Colon (tissue), 2 donors: Measurements from ENCODE around the gene GAB2.
"Not testable (repeated sequence)": the region's sequence is repeated elsewhere in the genome, so short reads cannot be mapped to it uniquely, and the experiment has no call there.

ENCODE experiments used
- FAIRE-seq: peaks from 2 replicates; lab custom pipeline; 2012; peaks lifted over from hg19 to GRCh38; lab: Jason Lieb, UNC
- donor health status: control.
- donor health status: control.

GAB2 gene, protein sequence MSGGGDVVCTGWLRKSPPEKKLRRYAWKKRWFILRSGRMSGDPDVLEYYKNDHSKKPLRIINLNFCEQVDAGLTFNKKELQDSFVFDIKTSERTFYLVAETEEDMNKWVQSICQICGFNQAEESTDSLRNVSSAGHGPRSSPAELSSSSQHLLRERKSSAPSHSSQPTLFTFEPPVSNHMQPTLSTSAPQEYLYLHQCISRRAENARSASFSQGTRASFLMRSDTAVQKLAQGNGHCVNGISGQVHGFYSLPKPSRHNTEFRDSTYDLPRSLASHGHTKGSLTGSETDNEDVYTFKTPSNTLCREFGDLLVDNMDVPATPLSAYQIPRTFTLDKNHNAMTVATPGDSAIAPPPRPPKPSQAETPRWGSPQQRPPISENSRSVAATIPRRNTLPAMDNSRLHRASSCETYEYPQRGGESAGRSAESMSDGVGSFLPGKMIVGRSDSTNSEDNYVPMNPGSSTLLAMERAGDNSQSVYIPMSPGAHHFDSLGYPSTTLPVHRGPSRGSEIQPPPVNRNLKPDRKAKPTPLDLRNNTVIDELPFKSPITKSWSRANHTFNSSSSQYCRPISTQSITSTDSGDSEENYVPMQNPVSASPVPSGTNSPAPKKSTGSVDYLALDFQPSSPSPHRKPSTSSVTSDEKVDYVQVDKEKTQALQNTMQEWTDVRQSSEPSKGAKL

DNA sequence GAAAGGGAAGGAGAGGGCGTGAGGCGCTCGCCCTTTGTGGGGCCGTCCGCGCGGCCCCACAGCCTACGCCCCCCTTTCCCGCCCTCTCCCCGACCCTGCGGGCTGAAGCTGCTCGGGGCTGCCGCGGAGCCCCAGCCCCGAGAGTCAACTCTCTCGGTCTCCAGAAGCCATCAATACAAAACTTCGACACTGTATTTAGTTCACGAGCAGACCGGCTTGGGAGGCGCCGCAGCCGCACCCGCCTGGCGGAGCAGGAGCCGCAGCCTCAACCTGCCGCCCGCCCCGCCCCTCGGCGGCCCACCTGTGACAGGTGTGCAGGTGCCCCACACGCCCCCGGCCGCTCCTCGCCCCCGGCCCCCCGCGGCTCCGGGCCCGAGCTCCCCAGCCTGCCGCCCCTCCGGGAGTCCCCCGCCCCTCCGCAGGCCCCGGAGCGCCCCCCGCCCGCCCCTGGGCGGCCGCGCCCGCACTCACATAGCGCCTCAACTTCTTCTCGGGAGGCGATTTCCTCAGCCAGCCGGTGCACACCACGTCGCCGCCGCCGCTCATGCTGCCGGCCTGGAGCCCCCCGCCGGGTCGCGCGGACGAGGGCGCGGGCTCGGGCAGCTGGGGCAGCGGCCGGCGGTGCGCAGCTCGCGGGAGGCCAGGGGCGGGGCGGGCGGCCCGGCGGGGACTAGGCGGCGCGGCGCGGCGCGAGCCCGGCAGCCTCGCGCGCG is at the start of gene GAB2:
GAB2 (minus strand) TSS at position 646 of the 713 bp plus-strand sequence; CDS start at position 546, 100 bp downstream.
- no peak for FAIRE-seq

DNA sequence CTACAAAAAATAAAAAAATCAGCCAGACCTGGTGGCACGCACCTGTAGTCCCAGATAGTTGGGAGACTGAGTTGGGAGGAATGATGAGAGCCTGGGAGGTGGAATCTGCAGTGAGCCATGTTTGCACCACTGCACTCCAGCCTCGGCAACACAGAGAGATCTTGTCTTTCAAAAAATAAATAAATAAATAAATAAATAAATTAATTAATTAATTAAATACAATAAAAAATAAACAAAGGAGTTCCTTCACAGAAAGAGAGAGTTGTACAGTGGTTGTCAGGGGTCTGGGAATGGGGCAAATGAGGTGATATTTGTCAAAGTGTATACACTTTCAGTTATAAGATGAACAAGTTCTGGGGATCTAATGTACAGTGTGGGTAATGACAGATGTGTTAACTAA is 49.8 kb upstream of the GAB2 start:
- FAIRE-seq, result no peak

- FAIRE-seq, result no peak
Observed at GRCh38 chr11:78465169-78465942, 47.7 kb upstream of the GAB2 start.

GRCh38 chr11:78464787-78465168 is 47.2 kb upstream of the GAB2 start:
- not testable (repeated sequence) for FAIRE-seq

- FAIRE-seq, result no peak
Observed at GRCh38 chr11:78460471-78460870, 42.9 kb upstream of the GAB2 start.

- no peak for FAIRE-seq
Observed at GRCh38 chr11:78459738-78460137, 42.1 kb upstream of the GAB2 start.

- FAIRE-seq, result no peak
Observed at GRCh38 chr11:78457448-78457847, 39.8 kb upstream of the GAB2 start.

DNA sequence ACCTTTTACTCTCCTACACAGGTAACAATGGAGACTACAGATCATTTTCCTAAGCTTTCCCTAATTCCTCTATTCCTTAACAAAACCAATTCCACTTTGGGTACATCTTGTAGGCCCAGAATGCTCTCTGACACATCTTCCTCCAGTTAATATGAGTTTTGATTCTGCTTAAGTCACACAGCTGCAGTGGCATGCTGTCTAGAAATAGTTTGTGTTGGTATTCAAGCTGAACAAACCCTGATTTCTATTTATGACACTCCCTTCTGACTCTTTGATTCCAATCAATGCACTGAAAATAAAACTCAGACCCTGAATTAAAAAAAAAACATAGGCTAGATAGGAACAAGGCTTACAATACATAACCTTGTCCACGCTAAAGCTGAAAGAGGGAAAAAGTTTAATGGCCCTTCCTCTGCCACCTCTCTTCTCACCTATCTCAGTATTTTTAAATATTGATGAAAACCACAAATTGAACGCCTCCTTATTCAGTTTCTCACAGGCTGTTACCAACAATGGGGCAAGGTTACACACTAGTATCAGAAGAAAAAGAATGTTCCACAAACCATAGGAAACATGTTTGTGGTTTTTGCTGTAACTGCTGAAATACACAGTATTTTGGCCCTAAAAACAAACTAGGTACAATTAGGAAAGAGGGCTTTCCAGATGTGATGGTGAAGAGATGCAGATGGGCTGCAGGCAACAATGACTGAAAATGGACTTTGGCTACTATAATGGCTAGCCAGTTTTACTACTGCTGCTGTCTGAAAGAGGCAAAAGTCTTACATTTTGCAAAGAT is 35.7 kb upstream of the GAB2 start:
- FAIRE-seq, result no peak

- no peak for FAIRE-seq
Observed at GRCh38 chr11:78451371-78452150, 33.9 kb upstream of the GAB2 start.

DNA sequence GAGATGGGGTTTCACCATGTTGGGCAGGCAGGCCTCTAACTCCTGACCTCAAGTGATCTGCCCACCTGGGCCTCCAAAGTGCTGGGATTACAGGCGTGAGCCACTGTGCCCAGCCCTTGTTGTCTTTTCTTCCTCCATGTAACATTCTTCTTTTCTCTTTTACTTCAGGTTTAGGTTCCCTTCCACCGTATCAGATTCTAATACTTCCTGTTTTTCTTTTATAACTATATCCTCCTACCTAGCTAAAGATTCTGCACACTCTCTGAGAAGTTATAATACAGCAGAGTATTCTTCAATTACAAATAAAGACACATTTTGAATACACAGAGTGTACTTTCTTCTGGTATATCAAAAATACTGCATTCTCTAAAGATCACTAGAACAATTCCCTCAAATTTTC is 33.2 kb upstream of the GAB2 start:
- no peak for FAIRE-seq

GRCh38 chr11:78449866-78450265 is 32.2 kb upstream of the GAB2 start:
- FAIRE-seq, result no peak

DNA sequence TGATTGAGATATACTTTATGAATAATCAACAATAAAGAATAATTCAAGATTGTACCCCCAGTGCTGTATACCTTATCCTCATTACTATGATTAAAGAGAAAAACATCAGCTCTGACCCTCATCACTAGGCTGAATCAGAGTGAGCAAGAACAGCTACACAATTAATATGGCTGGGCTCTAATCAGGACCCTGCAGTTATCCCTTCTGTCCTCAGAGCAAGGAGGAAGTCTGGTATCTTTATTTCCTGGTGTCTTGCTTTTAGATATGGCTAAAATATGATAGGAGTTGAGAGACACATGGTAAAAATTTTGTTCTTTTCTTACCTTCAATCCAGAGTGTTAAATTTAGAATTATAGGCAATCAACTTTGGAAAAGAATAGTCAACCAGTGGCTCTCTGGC is 28.6 kb upstream of the GAB2 start:
- FAIRE-seq, result no peak

DNA sequence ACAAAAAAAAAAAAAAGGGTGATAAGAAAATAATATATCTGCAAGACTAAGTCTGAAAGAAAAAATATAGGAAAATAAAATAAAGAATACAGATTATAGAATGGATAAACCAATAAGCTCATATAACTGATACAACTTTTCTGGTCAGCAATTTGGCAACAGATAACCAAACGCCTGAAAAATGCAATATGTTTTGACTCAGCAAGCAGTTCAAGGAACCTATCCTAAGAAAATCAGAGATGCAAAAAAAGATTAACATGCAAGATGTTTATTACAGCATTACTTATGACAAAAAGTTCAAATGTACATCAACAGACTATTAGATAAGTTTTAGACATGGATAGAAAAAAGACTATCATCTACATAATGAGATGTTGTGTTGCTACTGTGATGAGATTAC is 27.1 kb upstream of the GAB2 start:
- FAIRE-seq, result no peak

- FAIRE-seq, result no peak
Observed at GRCh38 chr11:78441956-78442355, 24.3 kb upstream of the GAB2 start.

DNA sequence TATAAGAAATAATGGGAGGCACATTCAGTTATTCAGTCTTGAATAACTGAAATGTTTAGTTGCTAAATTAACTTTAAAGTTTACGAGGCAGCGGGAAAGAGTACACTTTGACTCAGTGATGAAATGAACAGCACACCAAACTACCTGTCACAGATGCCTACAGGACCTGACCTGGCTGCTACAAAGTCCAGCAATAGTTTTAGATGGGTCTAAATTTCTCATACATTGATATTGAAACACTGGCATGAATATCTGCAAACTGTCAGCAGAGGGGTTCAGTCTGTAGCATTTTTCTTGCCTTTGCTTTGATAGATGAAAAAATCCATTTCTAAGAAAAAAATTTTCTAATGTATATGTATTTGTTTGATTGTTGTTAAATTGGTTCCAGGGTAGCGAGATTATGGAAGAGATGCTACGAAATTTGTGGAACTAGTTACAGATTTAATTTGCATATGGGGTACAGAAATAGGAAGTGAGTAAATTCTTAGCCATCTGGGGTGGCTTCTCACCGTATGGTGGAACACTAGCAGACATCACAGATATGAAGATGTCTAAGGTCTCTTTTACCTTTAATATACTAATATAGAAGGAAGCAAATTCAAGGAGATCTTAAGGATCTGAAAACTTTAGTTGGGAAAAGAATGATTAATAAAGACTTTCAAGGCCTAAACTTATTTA is 20.8 kb upstream of the GAB2 start:
- FAIRE-seq, result no peak

- no peak for FAIRE-seq
Observed at GRCh38 chr11:78432956-78433355, 15.3 kb upstream of the GAB2 start.

DNA sequence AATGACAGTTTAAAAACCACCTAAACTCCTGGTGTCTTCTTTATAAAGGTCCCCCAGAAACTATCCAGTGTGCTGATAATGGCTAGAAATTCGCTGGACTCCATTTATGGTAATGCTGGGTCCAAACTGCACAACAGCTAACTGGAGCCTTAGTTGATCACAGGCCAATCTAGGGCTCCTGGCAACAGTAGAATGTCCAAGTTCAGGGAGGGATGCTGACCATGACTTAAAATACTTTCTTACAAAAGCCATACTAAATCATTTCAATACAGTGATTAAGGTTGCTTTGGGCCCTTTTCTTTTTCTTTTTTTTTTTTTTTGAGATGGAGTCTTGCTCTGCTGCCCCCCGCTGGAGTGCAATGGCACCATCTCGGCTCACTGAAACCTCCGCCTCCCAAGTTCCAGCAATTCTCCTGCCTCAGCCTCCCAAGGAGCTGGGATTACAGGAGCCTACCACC is 14.5 kb upstream of the GAB2 start:
- FAIRE-seq, result no peak

DNA sequence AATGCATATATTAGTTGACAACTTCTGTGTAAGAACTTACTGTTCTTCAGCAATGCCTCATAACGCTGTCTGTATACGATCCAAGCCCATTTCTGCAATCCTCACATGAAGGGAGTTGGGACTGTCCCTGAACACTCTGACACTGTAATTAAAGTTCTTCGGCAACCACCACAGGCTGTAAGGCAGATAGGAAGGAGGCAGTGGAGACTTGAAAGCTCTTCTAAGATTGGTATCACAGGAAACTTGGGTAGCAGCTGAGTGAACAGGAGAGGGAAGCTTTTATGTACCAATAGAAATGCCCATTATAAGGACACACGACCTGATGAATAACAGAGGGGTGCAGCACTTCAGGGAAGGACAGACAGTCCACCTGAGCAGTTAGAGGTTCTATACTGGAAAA is 12.0 kb upstream of the GAB2 start:
- no peak for FAIRE-seq

DNA sequence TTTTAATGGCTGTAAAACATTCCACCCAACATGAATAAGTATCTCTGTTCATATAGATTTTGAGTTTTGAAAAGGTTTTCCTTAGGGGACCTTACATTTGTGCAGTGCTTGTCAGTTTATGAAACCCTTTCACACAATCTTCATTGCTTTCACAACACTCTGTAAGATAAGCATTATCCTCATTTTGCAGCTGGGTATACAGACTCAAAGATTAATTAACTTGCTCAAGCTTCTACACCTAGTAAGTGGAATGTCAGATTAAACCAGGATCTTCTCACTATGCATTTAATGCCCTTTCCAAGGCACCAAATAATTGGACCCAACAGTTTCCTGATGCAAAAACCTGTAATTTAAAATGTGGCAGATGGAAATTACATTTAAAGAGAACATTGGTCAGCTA is 11.6 kb upstream of the GAB2 start:
- no peak for FAIRE-seq

- no peak for FAIRE-seq
Observed at GRCh38 chr11:78428773-78429172, 11.2 kb upstream of the GAB2 start.
